LNCAP (cell line): ENCODE results near the gene DTX3L.

Experiments used
- TF ChIP-seq, protein P1 (sequence below): fragments of 450-650 bp; IDR thresholded peaks from 2 replicates; pipeline ENCODE4 v1.5.1; 2017; ENCODE audit warnings: mild to moderate bottlenecking

The DTX3L gene

DNA sequence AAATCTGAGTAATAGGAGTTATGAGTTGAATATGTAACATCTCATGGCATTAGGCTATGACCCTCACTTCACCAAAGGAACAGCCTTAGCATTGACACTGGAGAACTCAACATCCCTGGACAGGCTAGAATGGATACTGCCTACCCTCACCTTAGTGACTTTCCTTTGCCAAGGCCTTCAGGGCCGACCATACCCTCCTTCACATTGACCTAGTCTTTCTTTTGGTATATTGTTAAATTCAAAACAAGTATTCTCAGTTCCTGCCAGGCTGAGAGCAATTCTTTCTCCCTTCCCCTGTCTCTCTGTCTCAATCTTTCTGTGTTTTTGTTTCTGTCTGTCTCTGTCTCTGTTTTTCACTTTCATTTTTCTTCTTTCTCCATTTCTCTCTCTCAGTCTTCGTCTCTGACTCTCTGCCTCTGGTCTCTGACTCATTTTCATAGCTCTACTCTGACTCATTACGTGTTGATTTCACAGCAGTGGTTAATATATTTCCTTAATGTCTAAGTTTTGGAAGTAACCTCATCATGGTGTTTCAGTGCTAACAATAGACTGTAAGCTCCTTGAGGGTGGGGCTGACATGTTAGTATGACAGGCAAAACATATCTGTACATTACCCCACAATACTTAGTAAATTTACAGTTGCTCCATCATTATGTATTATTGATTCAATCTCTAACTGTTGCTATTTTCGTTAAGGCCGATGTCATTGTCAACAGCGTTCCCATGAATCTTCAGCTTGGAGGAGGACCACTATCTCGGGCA lies 45.8 kb downstream of the DTX3L start:
- TF ChIP-seq, protein P1, sequence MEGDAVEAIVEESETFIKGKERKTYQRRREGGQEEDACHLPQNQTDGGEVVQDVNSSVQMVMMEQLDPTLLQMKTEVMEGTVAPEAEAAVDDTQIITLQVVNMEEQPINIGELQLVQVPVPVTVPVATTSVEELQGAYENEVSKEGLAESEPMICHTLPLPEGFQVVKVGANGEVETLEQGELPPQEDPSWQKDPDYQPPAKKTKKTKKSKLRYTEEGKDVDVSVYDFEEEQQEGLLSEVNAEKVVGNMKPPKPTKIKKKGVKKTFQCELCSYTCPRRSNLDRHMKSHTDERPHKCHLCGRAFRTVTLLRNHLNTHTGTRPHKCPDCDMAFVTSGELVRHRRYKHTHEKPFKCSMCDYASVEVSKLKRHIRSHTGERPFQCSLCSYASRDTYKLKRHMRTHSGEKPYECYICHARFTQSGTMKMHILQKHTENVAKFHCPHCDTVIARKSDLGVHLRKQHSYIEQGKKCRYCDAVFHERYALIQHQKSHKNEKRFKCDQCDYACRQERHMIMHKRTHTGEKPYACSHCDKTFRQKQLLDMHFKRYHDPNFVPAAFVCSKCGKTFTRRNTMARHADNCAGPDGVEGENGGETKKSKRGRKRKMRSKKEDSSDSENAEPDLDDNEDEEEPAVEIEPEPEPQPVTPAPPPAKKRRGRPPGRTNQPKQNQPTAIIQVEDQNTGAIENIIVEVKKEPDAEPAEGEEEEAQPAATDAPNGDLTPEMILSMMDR, result no peak

DNA sequence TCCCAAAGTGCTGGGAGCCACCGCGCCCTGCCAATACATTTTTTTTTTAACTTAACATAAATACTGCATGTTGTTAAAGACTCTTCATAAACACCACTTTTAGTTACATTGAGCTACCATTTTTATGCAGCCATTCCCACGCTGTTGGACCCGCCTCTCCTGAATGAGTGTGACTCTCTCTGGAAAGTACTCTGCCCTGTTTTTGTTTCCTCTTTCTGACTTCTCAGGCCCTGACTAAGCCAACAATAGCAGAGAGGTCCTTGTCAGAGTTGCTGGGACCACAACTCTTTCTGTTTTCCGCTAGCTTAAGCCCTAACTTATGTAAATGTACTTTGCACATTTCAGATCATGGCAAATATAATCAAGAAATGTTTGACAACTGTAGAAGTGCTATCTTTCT lies 48.6 kb downstream of the DTX3L start:
- TF ChIP-seq, protein P1, result no peak

DNA sequence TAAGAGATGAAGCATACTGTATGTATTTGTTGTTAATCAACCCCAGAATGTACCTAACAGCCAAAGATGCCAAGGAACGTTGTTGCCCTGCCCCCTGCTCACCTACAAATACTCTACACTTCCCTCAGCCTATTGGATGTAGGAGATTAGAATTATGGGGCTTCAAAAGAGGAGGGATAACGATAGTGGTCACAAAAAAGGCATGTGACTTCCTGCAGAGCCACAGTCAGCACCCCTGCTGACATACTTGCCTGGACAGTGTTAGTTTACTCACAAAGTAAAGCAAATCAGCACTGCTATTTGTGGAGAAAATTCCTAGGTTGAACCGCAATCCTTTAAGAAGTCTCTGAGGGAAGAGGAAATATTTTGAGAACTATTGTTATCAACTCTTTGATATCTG lies 51.2 kb downstream of the DTX3L start:
- TF ChIP-seq, protein P1, result no peak

DNA sequence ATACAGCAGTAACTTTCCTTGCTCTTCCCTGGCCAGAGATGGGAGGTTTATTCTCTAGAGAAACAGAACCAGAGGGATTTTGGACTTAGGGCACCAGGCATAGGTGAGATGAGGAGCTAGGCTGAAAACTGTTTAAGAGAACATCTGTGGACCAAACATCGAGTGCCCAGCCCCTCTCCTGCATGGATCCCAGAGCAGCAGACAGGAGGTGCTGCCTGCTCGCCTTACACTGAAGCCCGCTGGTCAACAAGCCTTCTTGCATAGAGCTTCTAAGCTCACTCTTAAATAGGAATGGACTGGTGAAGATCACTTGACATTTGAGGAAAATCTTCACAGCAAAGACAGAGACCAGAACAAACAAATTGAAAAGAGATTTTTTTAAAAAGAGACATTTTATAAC lies 54.5 kb downstream of the DTX3L start:
- TF ChIP-seq, protein P1, result no peak

DNA sequence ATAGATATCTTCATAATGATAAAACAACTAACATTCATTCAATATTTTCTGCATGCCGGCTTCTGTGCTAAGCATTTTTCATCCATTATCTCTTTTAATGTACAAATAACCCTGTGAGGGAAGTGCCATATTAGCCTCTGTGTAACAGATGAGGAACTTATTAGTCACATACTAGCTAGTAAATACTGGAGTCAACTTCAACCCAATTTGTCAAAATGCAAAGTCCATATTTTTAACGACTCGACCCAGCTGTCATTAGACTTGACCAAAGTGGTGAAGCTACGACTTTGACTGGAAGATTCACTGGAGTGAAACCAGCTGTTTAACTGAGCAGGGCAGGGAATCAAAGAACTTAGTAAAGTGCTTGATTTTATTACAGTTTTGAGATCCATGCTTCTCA lies 54.9 kb downstream of the DTX3L start:
- TF ChIP-seq, protein P1, result no peak

DNA sequence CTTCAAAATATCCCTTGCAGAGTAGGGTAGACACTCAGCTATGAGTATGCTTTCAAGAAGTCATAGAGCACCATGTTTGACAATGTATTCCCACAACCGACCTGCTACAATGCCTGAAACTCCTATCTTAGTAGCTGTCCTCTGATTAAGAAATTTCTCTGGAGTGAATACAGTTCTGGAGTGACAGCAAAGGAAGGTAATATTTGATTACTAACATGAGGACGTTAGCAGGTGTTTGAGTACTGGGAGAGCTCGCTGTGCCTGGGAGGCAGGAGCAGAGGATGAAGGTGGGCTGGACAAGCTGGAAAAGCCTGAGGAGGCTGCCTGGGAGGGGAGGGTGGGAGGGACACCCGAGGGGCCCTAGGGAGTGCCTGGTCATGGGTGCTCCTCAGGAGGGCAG lies 56.3 kb downstream of the DTX3L start:
- TF ChIP-seq, protein P1, result no peak

DNA sequence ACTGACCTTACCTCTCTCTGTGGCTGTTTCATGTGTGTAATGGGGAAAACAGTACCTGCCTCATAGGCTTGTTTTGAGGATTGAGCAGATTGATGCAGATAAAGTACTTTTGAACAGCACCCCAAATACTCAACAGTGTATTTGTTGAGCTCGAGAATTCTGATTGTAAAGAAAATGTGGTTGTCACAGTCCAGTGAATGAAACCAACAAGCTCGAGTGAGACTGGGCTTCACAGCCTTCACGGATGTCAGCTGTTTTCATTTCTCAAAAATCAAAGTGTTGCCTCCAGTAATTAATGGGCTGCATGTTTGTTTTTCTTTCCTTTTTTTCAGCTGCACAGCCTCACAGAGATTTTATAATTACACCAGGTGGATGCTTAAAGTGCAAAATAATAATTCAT lies 57.0 kb downstream of the DTX3L start:
- TF ChIP-seq, protein P1, result no peak
